ENCODE data around the gene SLC6A16. TPM values are rescaled to one million over a fixed set of nuclear protein-coding genes. Genes with fewer than 3 reads are reported as not detected.
A peak's percentile ranks its signal among the peaks of the same experiment; 100 is the strongest.

Gene SLC6A16
- total RNA-seq, 1 donor from 2014 or later = 3.5 TPM

GRCh38 chr19:49342291-49342721, 17.3 kb upstream of the SLC6A16 start:
- no peak for DNase-seq (ENCODE audit: extremely low spot score, unreplicated experiment)
- Mint-ChIP-seq H3K36me3 (peaks cover 28% of the 10 kb centered on the region), H3K4me3 (no peak overlapping the region), H3K9me3 (no peaks in the 10 kb centered on the region), H3K27me3 (peaks cover 10% of the 10 kb centered on the region), H3K4me1 (ENCODE audit: unreplicated experiment) (peaks cover 17% of the 10 kb centered on the region), H3K27ac (peak overlapping the region; percentile 3)
- TF ChIP-seq CTCF (conservative IDR thresholded peaks at IDR 0.05) = no peak

- H3K27me3 Mint-ChIP-seq = peaks cover 10% of the 10 kb centered on the region
- no peak overlapping the region for H3K4me3 Mint-ChIP-seq
- H3K27ac Mint-ChIP-seq = no peak overlapping the region
- H3K4me1 Mint-ChIP-seq (ENCODE audit: unreplicated experiment) = peaks cover 17% of the 10 kb centered on the region
- no peak for DNase-seq (ENCODE audit: extremely low spot score, unreplicated experiment)
- no peaks in the 10 kb centered on the region for H3K9me3 Mint-ChIP-seq
- H3K36me3 Mint-ChIP-seq = peaks cover 28% of the 10 kb centered on the region
- no peak for TF ChIP-seq CTCF (conservative IDR thresholded peaks at IDR 0.05)
These were observed 16.1 kb upstream of the SLC6A16 start for GRCh38 chr19:49340865-49341718.

GRCh38 chr19:49340069-49340864, 15.3 kb upstream of the SLC6A16 start:
- Mint-ChIP-seq H3K4me1 (ENCODE audit: unreplicated experiment) (peaks cover 17% of the 10 kb centered on the region), H3K27ac (peak overlapping the region; percentile 23), H3K4me3 (peak overlapping the region; percentile 65), H3K27me3 (peaks cover 10% of the 10 kb centered on the region), H3K9me3 (no peaks in the 10 kb centered on the region), H3K36me3 (peaks cover 27% of the 10 kb centered on the region)
- DNase-seq (ENCODE audit: extremely low spot score, unreplicated experiment) = no peak
- no peak for TF ChIP-seq CTCF (conservative IDR thresholded peaks at IDR 0.05)

- peaks cover 19% of the 10 kb centered on the region for H3K36me3 Mint-ChIP-seq
- peak overlapping the region; percentile 85 for H3K27ac Mint-ChIP-seq
- peak overlapping the region; percentile 84 for H3K4me3 Mint-ChIP-seq
- peaks cover 10% of the 10 kb centered on the region for H3K27me3 Mint-ChIP-seq
- no peaks in the 10 kb centered on the region for H3K9me3 Mint-ChIP-seq
- no peak for TF ChIP-seq CTCF (conservative IDR thresholded peaks at IDR 0.05)
- DNase-seq (ENCODE audit: extremely low spot score, unreplicated experiment) = peak; percentile 85
- H3K4me1 Mint-ChIP-seq (ENCODE audit: unreplicated experiment) = peaks cover 17% of the 10 kb centered on the region
These were observed 14.5 kb upstream of the SLC6A16 start for GRCh38 chr19:49339301-49340068.

GRCh38 chr19:49338691-49339300, 13.8 kb upstream of the SLC6A16 start:
- Mint-ChIP-seq H3K9me3 (no peaks in the 10 kb centered on the region), H3K36me3 (peaks cover 18% of the 10 kb centered on the region), H3K4me3 (peak overlapping the region; percentile 84), H3K27ac (peak overlapping the region; percentile 85), H3K4me1 (ENCODE audit: unreplicated experiment) (peaks cover 17% of the 10 kb centered on the region), H3K27me3 (peaks cover 10% of the 10 kb centered on the region)
- no peak for TF ChIP-seq CTCF (conservative IDR thresholded peaks at IDR 0.05)
- DNase-seq (ENCODE audit: extremely low spot score, unreplicated experiment) = peak; percentile 85

Measured in type B pancreatic cell (in vitro differentiated cells).